K562 (cell line): Measurements from ENCODE around the gene CRTAP.

Source experiments
- ASH1L ChIP-seq: fragments of 450-650 bp; IDR thresholded peaks from 2 replicates; pipeline ENCODE4 v1.6.1; 2018; ENCODE audit warnings: borderline replicate concordance, mild to moderate bottlenecking, low read depth; ENCODE audit not compliant: partially characterized antibody
- NCOA2 ChIP-seq, 2 experiments: fragments of 450-650 bp; IDR thresholded peaks; 2 replicates each; pipeline ENCODE4 v1.6.1; 2018; ENCODE audit warnings: mild to moderate bottlenecking in 2 of 2, moderate library complexity in 1 of 2; ENCODE audit not compliant: partially characterized antibody in 2 of 2
- RB1 ChIP-seq: fragments of 450-650 bp; IDR thresholded peaks from 2 replicates; pipeline ENCODE4 v1.6.1; 2017; ENCODE audit warnings: low read depth, mild to moderate bottlenecking
- YBX1 ChIP-seq: fragments of 450-650 bp; IDR thresholded peaks from 2 replicates; pipeline ENCODE4 v1.7.1; 2016; ENCODE audit warnings: mild to moderate bottlenecking
- ZNF121 ChIP-seq: sonication (generic); formaldehyde crosslinking; conservative IDR thresholded peaks from 2 replicates; pipeline ENCODE4 v1.8.0; 2022; ENCODE audit warnings: missing genetic modification reagents

GRCh38 chr3:33194303-33194702 is 80.5 kb downstream of the CRTAP start:
- TF ChIP-seq RB1 (no peak), YBX1 (no peak), NCOA2 (IDR thresholded peaks at IDR 0.05; ENCODE audit: partially characterized antibody in 2 of 2) (no peak), ASH1L (no peak), ZNF121 (no peak)
